CD4-positive, alpha-beta T cell treated with Interleukin-2 at 100 ng/mL for 4 hours (primary cell): ENCODE results near the gene GPC6.

ENCODE experiments used
- DNase-seq: peaks from one replicate; pipeline ENCODE4 v3.0.0-alpha.2; 2020; ENCODE audit warnings: low spot score

GPC6 gene

DNA sequence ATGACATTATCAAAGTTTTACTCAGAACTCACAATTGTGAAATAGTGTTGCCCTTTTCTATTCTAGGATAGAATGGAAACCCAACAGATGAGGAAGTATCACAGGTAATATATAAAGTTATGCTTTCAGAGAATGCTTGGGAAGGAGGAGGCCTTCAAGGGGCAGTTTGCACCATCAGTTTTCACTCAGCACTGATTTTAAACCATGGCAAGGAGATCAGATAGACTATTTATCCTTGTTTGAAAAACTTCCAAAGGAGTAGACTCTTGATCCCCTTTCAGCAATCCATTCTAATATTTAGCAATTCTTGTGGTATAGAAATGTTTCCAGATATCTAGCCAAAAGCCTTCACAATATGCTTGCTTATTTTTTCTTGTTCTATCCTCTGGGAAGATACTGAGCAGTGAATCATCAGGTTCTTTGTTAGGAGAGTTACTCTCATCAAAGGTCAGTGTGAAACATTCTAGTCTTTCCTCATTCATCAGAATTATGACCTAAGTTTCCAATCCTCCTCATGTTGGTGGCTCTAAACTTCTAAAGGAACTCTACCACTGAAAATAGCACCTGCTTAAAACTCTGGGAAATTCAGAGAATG lies 3.8 kb downstream of the GPC6 start:
- no peak for DNase-seq

GRCh38 chr13:93231867-93232266 lies 5.3 kb downstream of the GPC6 start:
- no peak for DNase-seq

DNA sequence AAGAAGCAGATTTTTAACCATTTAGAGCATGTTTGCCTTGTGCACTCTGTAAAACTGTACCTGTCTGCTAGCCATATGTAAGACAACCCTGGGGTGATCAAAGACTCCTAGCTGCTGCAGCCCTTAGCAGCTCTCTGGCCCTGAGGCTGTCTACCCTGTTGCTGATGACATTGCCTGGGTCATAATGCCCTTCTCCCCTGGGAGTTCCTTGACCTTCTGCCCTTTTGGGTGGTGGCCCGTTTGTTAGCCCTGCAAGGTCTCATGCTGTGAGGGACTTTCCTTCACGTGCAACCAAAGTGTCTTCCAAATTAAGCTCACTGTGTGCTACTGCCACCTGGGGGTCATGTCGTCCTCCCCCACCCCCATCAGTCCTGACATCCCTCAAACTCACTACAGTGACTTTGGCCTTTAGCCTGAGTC lies 7.4 kb downstream of the GPC6 start:
- DNase-seq, result no peak

- no peak for DNase-seq
These were observed 7.9 kb downstream of the GPC6 start for GRCh38 chr13:93234459-93234858.

- DNase-seq, result no peak
These were observed 8.8 kb downstream of the GPC6 start for GRCh38 chr13:93235258-93236015.

DNA sequence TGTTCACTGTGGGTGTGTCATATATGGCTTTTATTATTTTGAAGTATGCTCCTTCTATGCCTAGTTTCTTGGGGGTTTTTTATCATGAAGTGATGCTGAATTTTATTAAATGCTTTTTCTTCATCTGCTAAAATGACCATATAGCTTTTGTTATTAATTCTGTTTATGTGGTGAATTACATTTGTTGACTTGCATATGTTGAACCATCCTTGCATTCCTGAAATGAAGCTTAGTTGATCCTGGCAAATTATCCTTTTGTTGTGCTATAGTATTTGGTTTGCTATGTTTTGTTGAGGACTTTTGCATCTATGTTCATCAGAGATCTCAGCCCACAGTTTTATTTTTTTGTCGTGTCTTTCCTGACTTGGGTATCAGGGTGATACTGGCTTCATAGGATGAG lies 12.1 kb downstream of the GPC6 start:
- no peak for DNase-seq

DNA sequence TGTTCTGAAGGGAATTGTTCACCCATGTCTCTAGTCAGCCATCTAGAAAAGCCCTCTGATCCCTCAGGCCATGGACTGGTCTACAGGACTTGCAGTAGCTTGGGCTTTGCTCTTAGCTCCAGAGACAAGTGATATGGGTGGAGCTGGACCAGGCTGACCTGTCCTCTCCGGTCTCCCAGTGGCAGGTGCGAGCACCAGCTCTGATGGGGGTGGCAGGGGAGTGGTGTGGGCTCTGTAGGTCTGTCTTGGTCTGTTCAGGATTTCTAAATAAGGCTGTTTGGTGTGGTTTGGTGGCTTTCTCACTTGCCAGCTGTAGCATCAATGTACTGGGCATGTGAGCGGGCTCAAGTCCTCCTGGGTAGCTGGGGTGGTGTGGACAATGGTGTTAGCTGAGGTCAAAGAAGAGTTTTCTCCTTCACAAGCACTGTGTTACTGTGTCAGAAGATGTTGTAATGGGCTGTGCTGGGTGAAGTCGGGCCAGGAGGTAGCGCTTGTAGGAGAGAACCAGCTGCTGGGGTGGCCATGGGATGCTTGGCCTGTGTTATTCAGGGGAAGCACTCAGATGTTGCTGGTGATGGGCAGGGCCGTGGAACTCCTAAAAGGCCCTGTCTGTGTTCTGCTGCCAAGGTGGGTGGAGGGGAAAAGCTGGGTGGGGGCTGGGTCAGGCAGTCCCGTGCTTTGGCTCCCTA lies 16.9 kb downstream of the GPC6 start:
- no peak for DNase-seq

GRCh38 chr13:93244141-93244917 lies 17.7 kb downstream of the GPC6 start:
- DNase-seq, result no peak

GRCh38 chr13:93244918-93245280 lies 18.3 kb downstream of the GPC6 start:
- no peak for DNase-seq

GRCh38 chr13:93246069-93246468 lies 19.5 kb downstream of the GPC6 start:
- no peak for DNase-seq

DNA sequence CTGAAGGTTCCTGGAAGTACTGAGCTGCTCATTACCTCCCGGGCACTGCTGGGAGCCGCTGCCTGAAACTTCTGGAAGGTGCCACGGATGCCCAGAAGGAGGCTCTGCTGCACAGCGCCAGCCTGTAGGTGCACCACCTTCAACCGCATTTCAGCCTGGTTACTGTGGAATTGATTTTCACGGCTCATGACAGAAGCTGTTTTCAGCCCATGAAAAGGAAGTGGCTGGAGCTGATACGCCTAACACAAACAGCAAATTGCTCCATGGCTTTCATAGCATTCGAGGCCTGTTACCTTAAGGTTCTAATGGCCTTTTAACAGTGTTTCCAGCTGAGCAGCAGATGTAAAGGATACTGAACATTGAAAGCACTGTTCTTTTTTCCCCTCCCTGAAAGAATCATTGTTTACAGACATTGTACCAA lies 22.0 kb downstream of the GPC6 start:
- DNase-seq, result no peak

DNA sequence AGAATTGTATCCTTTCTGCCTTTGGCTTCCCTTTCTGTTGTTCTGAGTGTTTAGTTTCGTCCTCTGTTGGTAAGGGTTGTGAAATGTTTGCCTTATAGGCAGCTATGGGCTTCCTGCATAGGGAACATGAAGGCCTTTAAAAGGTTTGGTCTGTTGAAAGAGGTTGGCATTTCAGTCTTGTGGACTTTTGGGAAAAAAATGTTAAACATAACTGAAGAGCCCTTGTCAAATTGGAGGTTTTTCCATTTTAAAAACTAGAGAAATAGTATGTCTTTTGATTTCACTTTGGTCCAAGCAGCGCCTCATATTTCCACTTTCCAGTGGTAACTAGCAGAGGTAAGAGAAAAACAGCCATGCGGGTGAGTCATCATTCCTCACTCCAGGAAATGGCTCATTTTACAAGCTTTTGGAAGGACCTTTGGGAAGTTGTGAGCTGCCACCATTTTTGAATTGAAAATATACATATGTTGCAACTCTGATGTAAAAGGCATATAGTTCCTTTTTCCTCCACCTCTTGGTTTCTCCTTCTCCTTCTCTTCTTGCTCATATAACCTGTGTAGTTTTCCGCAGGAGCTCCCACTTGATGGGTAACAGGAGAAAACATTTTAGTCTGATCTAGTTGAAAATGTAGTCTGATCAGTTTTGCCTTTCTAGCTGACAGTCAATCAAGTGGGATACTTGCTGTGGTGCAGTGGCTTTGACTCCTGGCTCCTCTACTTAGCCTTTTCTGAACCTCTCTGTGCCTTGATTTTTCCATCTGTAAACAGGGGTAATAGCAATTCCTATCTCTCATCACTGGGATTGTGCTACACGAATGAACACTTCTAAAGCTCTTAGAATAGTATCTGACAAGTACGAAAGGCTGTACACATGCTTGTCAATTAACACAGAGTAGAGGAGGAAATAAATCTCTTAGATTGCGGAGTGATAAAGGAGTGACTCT lies 23.0 kb downstream of the GPC6 start:
- DNase-seq, result no peak

- no peak for DNase-seq
These were observed 28.2 kb downstream of the GPC6 start for GRCh38 chr13:93254775-93255174.

DNA sequence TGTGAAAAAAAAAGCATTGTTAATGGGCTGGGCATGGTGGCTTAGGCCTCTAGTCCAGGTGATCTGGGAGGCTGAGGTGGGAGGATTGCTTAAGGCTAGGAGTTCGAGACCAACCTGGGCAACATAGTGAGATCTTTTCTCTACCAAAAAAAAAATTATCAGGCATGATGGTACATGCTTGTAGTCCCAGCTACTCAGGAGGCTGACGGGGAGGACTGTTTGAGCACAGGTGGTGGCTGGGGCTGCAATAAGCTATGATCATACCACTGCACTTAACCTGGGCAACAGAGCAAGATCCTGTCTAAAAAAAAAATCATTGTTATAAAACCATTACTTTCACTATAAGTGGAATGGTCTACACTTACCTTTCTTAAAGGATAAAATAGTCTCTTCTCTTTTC lies 30.4 kb downstream of the GPC6 start:
- DNase-seq, result no peak

GRCh38 chr13:93259527-93260080 lies 33.0 kb downstream of the GPC6 start:
- DNase-seq, result no peak

DNA sequence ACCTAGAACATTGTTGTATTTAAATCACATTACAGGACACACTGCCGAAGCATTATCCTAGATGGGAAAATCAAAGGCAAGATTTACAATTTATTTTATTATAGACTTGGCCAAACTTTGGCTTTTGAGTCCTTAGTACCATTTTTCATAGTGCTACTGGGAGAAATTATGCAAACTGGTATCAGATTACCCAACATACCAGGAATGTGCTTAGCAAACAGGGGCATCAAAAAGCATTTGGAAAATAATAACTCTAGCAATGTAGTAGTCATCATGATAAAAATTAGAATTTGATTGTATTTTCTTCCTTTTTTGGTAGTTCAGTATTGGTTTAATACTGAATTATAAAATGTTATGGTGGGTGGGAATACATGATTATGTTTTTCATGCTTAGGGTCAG lies 34.0 kb downstream of the GPC6 start:
- no peak for DNase-seq

GRCh38 chr13:93262729-93263345 lies 36.2 kb downstream of the GPC6 start:
- DNase-seq, result no peak

DNA sequence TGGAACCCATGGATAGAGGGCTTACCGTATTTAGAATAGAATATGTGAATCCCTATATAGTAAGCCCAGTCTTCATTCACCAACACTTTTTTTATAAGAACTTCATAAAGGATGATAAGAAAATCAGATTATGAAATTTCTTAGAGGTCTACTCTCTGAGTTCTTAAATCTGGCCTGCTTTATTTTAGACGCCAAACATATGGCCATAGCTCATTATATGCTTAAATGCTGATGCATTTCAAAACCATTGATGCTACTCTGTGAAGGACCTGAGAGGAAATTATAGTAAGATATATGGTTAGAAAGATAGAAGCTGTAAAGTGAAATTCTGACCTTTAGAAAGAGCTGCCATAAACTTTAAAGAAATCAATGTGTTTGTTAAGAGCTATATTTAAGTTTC lies 38.3 kb downstream of the GPC6 start:
- DNase-seq, result no peak

DNA sequence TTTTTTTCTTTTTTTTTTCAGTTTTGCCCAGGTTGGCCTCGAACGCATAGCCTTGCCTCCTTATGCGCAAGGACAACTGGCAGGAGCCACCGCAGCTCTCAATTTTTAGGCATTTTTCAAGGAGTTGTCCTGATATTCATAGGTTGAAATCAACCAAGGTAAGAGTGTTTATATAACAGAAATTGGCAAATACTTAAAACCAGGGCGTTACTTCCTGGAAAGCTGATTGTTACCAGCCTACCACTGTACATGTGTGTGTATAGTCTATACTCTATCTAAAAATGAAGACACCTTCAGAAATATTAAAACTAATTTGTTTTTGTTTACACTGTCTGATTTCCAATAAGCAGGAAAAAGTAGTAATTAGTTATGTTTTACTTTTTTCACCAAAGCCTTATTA lies 39.2 kb downstream of the GPC6 start:
- DNase-seq, result no peak

DNA sequence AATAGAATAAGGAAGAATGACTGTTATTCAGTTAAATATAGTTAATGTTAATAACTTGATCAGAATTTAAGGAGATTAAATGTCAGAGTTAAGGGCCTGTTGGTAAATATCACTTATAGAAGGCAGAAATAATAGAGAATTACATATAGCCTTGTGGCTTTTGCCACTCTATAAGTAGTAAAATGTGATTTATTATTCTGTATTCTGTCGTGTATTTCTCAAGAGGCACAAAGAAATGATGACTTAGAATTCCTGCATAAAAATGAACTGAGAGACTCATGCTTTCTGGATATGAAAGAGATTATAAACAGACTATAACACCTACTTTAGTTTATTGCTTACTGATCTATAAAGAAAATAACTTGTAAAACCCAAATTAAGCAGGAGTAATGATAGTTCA lies 40.1 kb downstream of the GPC6 start:
- DNase-seq, result no peak
